Cardiac fibroblast (primary cell): ENCODE results near the gene NSMCE3.

Experiments used
- DNase-seq, 2 donors: peaks; one replicate each; pipeline versions ENCODE4 v3.0.0 to v3.0.0-alpha.2; 2010; ENCODE audit warnings: low read depth in 2 of 2
- H3K4me3 ChIP-seq, 2 donors: replicated peaks in 1 of 2; 1 replicate in 1 of 2; 2 replicates in 1 of 2; pipeline ENCODE4 v1.5.1; 2011; ENCODE audit warnings: low read depth in 2 of 2, low read length in 2 of 2, mild to moderate bottlenecking in 2 of 2, moderate library complexity in 1 of 2
- CTCF ChIP-seq: IDR thresholded peaks from one replicate; pipeline ENCODE4 v1.5.1; 2011; ENCODE audit warnings: low read depth, mild to moderate bottlenecking, low read length, inconsistent platforms

NSMCE3 gene

DNA sequence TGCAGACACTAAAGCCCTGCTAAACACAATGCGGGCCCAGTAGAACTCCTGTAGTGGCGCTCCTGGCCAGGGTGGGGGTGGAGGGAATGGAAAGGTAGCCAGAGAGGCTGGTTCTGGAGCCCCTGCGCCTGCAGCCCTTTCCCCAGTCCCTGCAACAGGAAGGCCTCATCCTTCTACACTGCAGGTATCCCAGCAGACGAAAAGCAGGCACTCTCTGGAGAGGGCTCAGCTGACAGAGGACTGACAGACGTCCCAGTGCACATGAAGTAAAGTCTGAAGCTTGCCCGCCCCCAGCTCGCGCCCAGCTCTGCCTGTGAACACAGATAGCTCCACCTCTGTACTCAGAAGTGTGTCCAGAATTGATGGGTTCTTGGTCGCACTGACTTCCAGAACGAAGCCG lies 46.0 kb downstream of the NSMCE3 start:
- no peak for DNase-seq
- no peak overlapping the region for H3K4me3 ChIP-seq
- TF ChIP-seq CTCF = no peak

- no peak overlapping the region for H3K4me3 ChIP-seq
- no peak for DNase-seq
- TF ChIP-seq CTCF = no peak
Measured at GRCh38 chr15:29222129-29222853, 47.3 kb downstream of the NSMCE3 start.

DNA sequence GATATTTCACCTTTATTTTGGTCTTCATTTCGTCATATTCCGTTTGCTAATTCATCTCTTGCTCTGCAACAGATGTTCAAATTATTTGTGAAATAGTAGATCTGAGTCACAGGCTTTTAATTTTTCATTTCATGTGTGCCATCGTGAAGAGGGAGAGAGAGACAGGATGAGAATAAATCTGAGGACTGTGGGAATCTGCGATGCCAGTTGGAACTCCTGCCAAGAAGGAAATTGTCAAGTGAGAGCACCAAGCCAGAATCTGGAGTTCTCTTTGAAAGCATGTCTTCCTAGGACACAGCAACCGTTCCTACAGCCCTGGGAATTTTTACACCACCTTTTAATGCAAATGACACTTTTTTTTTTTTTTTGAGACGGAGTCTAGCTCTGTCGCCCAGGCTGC lies 48.8 kb downstream of the NSMCE3 start:
- TF ChIP-seq CTCF = no peak
- H3K4me3 ChIP-seq = no peak overlapping the region
- no peak for DNase-seq

DNA sequence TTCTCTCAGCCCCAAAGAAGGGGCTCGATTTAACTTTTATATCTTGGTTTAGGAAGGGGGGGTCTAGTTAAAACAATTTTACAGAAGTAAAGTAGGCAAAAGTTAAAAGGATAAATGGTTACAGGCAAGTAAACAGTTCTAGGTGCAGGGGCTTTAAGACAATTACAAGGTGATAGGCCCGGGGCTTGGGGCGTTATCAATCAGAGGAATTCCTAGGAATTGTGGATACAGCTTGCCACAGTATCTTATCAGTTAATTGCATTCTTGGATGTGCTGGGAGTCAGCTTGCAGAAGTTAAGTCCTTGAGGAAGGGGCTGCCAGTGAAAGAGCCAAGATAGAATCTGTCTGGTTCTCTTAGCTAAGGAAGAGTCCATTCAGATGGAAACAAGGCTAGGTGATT lies 52.7 kb downstream of the NSMCE3 start:
- DNase-seq = no peak
- H3K4me3 ChIP-seq = no peak overlapping the region
- no peak for TF ChIP-seq CTCF
